ENCODE results near the gene EEFSEC.

DNA sequence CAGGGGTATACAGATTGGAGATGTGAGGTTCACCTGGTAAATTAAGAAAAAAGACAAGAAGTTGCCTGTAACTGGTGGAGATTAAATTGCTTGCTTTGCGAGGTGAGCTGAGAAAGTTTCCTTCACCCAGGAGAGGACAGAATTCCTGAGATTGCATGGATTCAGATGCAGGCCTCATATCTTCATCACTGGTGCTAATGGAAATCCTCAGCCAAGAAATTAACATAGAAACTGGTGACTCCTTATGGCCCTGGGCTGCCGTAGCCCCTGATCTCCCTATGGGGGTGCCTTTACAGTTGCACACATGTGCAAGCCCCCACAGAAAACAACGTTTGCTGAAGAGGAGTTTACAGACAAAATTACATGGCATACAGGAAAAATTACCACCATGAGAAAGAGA is 68.0 kb downstream of the EEFSEC start:
- TF ChIP-seq, protein P1, sequence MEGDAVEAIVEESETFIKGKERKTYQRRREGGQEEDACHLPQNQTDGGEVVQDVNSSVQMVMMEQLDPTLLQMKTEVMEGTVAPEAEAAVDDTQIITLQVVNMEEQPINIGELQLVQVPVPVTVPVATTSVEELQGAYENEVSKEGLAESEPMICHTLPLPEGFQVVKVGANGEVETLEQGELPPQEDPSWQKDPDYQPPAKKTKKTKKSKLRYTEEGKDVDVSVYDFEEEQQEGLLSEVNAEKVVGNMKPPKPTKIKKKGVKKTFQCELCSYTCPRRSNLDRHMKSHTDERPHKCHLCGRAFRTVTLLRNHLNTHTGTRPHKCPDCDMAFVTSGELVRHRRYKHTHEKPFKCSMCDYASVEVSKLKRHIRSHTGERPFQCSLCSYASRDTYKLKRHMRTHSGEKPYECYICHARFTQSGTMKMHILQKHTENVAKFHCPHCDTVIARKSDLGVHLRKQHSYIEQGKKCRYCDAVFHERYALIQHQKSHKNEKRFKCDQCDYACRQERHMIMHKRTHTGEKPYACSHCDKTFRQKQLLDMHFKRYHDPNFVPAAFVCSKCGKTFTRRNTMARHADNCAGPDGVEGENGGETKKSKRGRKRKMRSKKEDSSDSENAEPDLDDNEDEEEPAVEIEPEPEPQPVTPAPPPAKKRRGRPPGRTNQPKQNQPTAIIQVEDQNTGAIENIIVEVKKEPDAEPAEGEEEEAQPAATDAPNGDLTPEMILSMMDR (IDR thresholded peaks at IDR 0.05), result no peak
- no peak for TF ChIP-seq POLR2AphosphoS5 (IDR thresholded peaks at IDR 0.05)
- no peak for TF ChIP-seq POLR2A (IDR thresholded peaks at IDR 0.05)
